ENCODE data around the gene XPO5.

Gene XPO5

GRCh38 chr6:43476746-43477145, 99.1 kb downstream of the XPO5 start:
- Histone ChIP-seq H3K27me3 (replicated peaks; ENCODE audit: control insufficient read depth, insufficient read depth, low read length) (no peaks in the 10 kb centered on the region), H3K36me3 (ENCODE audit: control insufficient read depth, insufficient read depth, low read length) (no peaks in the 10 kb centered on the region; the same call in none of the 2 replicates), H3K4me3 (replicated peaks; ENCODE audit: low read depth, low read length) (no peak overlapping the region)
- DNase-seq (ENCODE audit: extremely low read depth, insufficient read length), result no peak
- TF ChIP-seq CTCF (IDR thresholded peaks at IDR 0.05; ENCODE audit: insufficient read depth, low read length, poor library complexity, severe bottlenecking), result no peak

- TF ChIP-seq CTCF (IDR thresholded peaks at IDR 0.05; ENCODE audit: insufficient read depth, low read length, poor library complexity, severe bottlenecking), result no peak
- Histone ChIP-seq H3K4me3 (replicated peaks; ENCODE audit: low read depth, low read length) (no peak overlapping the region), H3K27me3 (replicated peaks; ENCODE audit: control insufficient read depth, insufficient read depth, low read length) (no peaks in the 10 kb centered on the region), H3K36me3 (ENCODE audit: control insufficient read depth, insufficient read depth, low read length) (no peaks in the 10 kb centered on the region; the same call in none of the 2 replicates)
- DNase-seq (ENCODE audit: extremely low read depth, insufficient read length), result no peak
Measured at GRCh38 chr6:43475516-43475915, 100.3 kb downstream of the XPO5 start.

- Histone ChIP-seq H3K36me3 (ENCODE audit: control insufficient read depth, insufficient read depth, low read length) (no peaks in the 10 kb centered on the region), H3K27me3 (replicated peaks; ENCODE audit: control insufficient read depth, insufficient read depth, low read length) (no peaks in the 10 kb centered on the region), H3K4me3 (replicated peaks; ENCODE audit: low read depth, low read length) (no peak overlapping the region)
- no peak for TF ChIP-seq CTCF (IDR thresholded peaks at IDR 0.05; ENCODE audit: insufficient read depth, low read length, poor library complexity, severe bottlenecking)
- DNase-seq (ENCODE audit: extremely low read depth, insufficient read length), result no peak
Measured at GRCh38 chr6:43472515-43472914, 103.3 kb downstream of the XPO5 start.

Data from GM06990 (cell line).